ENCODE data around the gene WNT1. TPM values are rescaled to one million over a fixed set of nuclear protein-coding genes. Genes with fewer than 3 reads are reported as not detected.
A peak's percentile ranks its signal among the peaks of the same experiment; 100 is the strongest.

Gene WNT1
- total and polyA plus RNA-seq, 12 donors, result not detected

GRCh38 chr12:49030119-49030518 lies 52.0 kb downstream of the WNT1 start:
- TF ChIP-seq, protein P1, sequence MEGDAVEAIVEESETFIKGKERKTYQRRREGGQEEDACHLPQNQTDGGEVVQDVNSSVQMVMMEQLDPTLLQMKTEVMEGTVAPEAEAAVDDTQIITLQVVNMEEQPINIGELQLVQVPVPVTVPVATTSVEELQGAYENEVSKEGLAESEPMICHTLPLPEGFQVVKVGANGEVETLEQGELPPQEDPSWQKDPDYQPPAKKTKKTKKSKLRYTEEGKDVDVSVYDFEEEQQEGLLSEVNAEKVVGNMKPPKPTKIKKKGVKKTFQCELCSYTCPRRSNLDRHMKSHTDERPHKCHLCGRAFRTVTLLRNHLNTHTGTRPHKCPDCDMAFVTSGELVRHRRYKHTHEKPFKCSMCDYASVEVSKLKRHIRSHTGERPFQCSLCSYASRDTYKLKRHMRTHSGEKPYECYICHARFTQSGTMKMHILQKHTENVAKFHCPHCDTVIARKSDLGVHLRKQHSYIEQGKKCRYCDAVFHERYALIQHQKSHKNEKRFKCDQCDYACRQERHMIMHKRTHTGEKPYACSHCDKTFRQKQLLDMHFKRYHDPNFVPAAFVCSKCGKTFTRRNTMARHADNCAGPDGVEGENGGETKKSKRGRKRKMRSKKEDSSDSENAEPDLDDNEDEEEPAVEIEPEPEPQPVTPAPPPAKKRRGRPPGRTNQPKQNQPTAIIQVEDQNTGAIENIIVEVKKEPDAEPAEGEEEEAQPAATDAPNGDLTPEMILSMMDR (IDR thresholded peaks at IDR 0.05), result no peak
- no peak for TF ChIP-seq POLR2A (IDR thresholded peaks at IDR 0.05)
- Histone ChIP-seq H3K4me3 (no peak overlapping the region), H3K9me3 (replicated peaks in 1 of 3) (no peaks in the 10 kb centered on the region), H3K27me3 (no peaks in the 10 kb centered on the region), H3K36me3 (replicated peaks in 1 of 2) (peaks cover 0 to 87% of the 10 kb centered on the region in 2 donors), H3K27ac (no peak overlapping the region), H3K4me1 (replicated peaks in 1 of 2) (no peaks in the 10 kb centered on the region)
- intact Hi-C loops (cut with DNase I), result no loop called here
- 84 to 92% (median 90%) methylated on average over 6 to 8 of the region's 8 CpGs for WGBS, 4 donors
- DNase-seq, result no peak

GRCh38 chr12:49030714-49031572 lies 52.8 kb downstream of the WNT1 start:
- no peak for TF ChIP-seq POLR2A (IDR thresholded peaks at IDR 0.05)
- TF ChIP-seq, protein P1 (IDR thresholded peaks at IDR 0.05), result no peak
- intact Hi-C loops (cut with DNase I), result no loop called here
- peak in 3 of 7 donors; percentile 13 to 19 (median 13) for DNase-seq
- H3K9me3 ChIP-seq (replicated peaks in 1 of 3), result no peaks in the 10 kb centered on the region
- peaks cover 0 to 87% of the 10 kb centered on the region in 2 donors for H3K36me3 ChIP-seq (replicated peaks in 1 of 2)
- no peak overlapping the region for H3K4me3 ChIP-seq
- WGBS, 4 donors, result 93 to 97% (median 93%) methylated on average over 14 to 19 of the region's 19 CpGs
- no peaks in the 10 kb centered on the region for H3K4me1 ChIP-seq (replicated peaks in 1 of 2)
- H3K27me3 ChIP-seq, result no peaks in the 10 kb centered on the region
- no peak overlapping the region for H3K27ac ChIP-seq

- no peaks in the 10 kb centered on the region for H3K4me1 ChIP-seq (replicated peaks in 1 of 2)
- H3K4me3 ChIP-seq, result no peak overlapping the region
- peaks cover 0 to 84% of the 10 kb centered on the region in 2 donors for H3K36me3 ChIP-seq (replicated peaks in 1 of 2)
- 84 to 92% (median 90%) methylated on average over 2 to 8 of the region's 8 CpGs for WGBS, 4 donors
- TF ChIP-seq, protein P1 (IDR thresholded peaks at IDR 0.05), result no peak
- no peak for TF ChIP-seq POLR2A (IDR thresholded peaks at IDR 0.05)
- intact Hi-C loops (cut with DNase I), result no loop called here
- no peaks in the 10 kb centered on the region for H3K27me3 ChIP-seq
- no peak for DNase-seq
- no peaks in the 10 kb centered on the region for H3K9me3 ChIP-seq (replicated peaks in 1 of 3)
- no peak overlapping the region for H3K27ac ChIP-seq
Measured at GRCh38 chr12:49031573-49032161, 53.5 kb downstream of the WNT1 start.

Small RNA genes lying within 50 kb of the gene (small RNA-seq; reads per million reads assigned to genes)
- gene RNU6-940P, result 0 reads per million in 2 donors

Other genes starting within 250 kb of the WNT1 start
- 10 to 100 TPM; 21.8 to 44.0 (median 29.7) TPM for gene ADCY6, start 189.2 kb upstream of the WNT1 start, total RNA-seq
- 10 to 100 TPM; 20.8 to 55.3 (median 34.3) TPM for gene ADCY6, start 189.2 kb upstream of the WNT1 start, polyA plus RNA-seq
- 10 to 100 TPM in 1 of 9 donors, 1 to 10 TPM in 8; 3.9 to 11.0 (median 6.0) TPM for gene CACNB3, start 159.8 kb upstream of the WNT1 start, total RNA-seq
- gene CACNB3, start 159.8 kb upstream of the WNT1 start, polyA plus RNA-seq, result 10 to 100 TPM in 2 of 3 donors, 1 to 10 TPM in 1; 4.4 to 19.5 (median 11.3) TPM
- 10 to 100 TPM; 47.1 to 85.4 (median 68.2) TPM for gene DDX23, start 126.2 kb upstream of the WNT1 start, total RNA-seq
- gene DDX23, start 126.2 kb upstream of the WNT1 start, polyA plus RNA-seq, result 10 to 100 TPM; 39.0 to 67.7 (median 46.3) TPM
- gene RND1, start 112.5 kb upstream of the WNT1 start, total RNA-seq, result under 1 TPM in 4 of 9 donors, not detected in 5; 0.22 to 0.50 (median 0.43) TPM
- 1 to 10 TPM in 1 of 3 donors, under 1 TPM in 2; 0.20 to 2.9 (median 0.72) TPM for gene RND1, start 112.5 kb upstream of the WNT1 start, polyA plus RNA-seq
- 10 to 100 TPM in 7 of 9 donors, 1 to 10 TPM in 2; 4.1 to 49.7 (median 16.2) TPM for gene FKBP11, start 52.8 kb upstream of the WNT1 start, total RNA-seq
- gene FKBP11, start 52.8 kb upstream of the WNT1 start, polyA plus RNA-seq, result 100 to 1,000 TPM in 1 of 3 donors, 10 to 100 TPM in 2; 52.9 to 118 (median 64.4) TPM
- 100 to 1,000 TPM in 5 of 9 donors, 10 to 100 TPM in 4; 73.1 to 237 (median 118) TPM for gene ARF3, start 20.8 kb upstream of the WNT1 start, total RNA-seq
- gene ARF3, start 20.8 kb upstream of the WNT1 start, polyA plus RNA-seq, result 100 to 1,000 TPM in 1 of 3 donors, 10 to 100 TPM in 2; 55.2 to 172 (median 62.5) TPM
- under 1 TPM in 4 of 9 donors, not detected in 5; 0.11 to 0.40 (median 0.17) TPM for gene WNT10B, start 6.6 kb upstream of the WNT1 start, total RNA-seq
- under 1 TPM in 2 of 3 donors, not detected in 1; 0.84 to 0.88 TPM for gene WNT10B, start 6.6 kb upstream of the WNT1 start, polyA plus RNA-seq
- gene DDN, start 21.1 kb downstream of the WNT1 start, total RNA-seq, result 1 to 10 TPM in 1 of 9 donors, under 1 TPM in 7, not detected in 1; 0.08 to 2.2 (median 0.54) TPM
- gene DDN, start 21.1 kb downstream of the WNT1 start, polyA plus RNA-seq, result under 1 TPM; 0.08 to 0.17 (median 0.15) TPM
- gene PRKAG1, start 40.5 kb downstream of the WNT1 start, total RNA-seq, result 10 to 100 TPM; 70.1 to 89.6 (median 82.4) TPM
- 100 to 1,000 TPM in 1 of 3 donors, 10 to 100 TPM in 2; 60.1 to 141 (median 71.6) TPM for gene PRKAG1, start 40.5 kb downstream of the WNT1 start, polyA plus RNA-seq
- gene KMT2D, start 82.5 kb downstream of the WNT1 start, total RNA-seq, result 10 to 100 TPM; 21.2 to 80.9 (median 56.4) TPM
- gene KMT2D, start 82.5 kb downstream of the WNT1 start, polyA plus RNA-seq, result 100 to 1,000 TPM in 1 of 3 donors, 10 to 100 TPM in 2; 25.6 to 140 (median 31.4) TPM
- gene RHEBL1, start 91.7 kb downstream of the WNT1 start, total RNA-seq, result 1 to 10 TPM in 1 of 9 donors, under 1 TPM in 4, not detected in 4; 0.28 to 1.8 (median 0.36) TPM
- under 1 TPM; 0.26 to 0.71 (median 0.32) TPM for gene RHEBL1, start 91.7 kb downstream of the WNT1 start, polyA plus RNA-seq
- 1 to 10 TPM in 2 of 9 donors, under 1 TPM in 7; 0.18 to 5.9 (median 0.51) TPM for gene DHH, start 116.5 kb downstream of the WNT1 start, total RNA-seq
- under 1 TPM; 0.13 to 0.84 (median 0.16) TPM for gene DHH, start 116.5 kb downstream of the WNT1 start, polyA plus RNA-seq
- gene LMBR1L, start 132.5 kb downstream of the WNT1 start, total RNA-seq, result 100 to 1,000 TPM in 1 of 9 donors, 10 to 100 TPM in 8; 20.6 to 103 (median 74.5) TPM
- 100 to 1,000 TPM in 2 of 3 donors, 10 to 100 TPM in 1; 30.3 to 136 (median 121) TPM for gene LMBR1L, start 132.5 kb downstream of the WNT1 start, polyA plus RNA-seq
- gene TUBA1B, start 153.1 kb downstream of the WNT1 start, total RNA-seq, result 100 to 1,000 TPM; 174 to 705 (median 415) TPM
- gene TUBA1B, start 153.1 kb downstream of the WNT1 start, polyA plus RNA-seq, result 100 to 1,000 TPM; 190 to 830 (median 244) TPM
- gene TUBA1A, start 210.8 kb downstream of the WNT1 start, total RNA-seq, result 100 to 1,000 TPM in 7 of 9 donors, 10 to 100 TPM in 2; 59.1 to 315 (median 145) TPM
- 100 to 1,000 TPM in 1 of 3 donors, 10 to 100 TPM in 2; 64.7 to 235 (median 81.1) TPM for gene TUBA1A, start 210.8 kb downstream of the WNT1 start, polyA plus RNA-seq